Myocyte (in vitro differentiated cells): ENCODE results near the gene PSMC3IP. TPM values are rescaled to one million over a fixed set of nuclear protein-coding genes. Genes with fewer than 3 reads are reported as not detected.
"Not testable (repeated sequence)": the region's sequence is repeated elsewhere in the genome, so short reads cannot be mapped to it uniquely, and the experiment has no call there.

ENCODE experiments used
- DNase-seq: peaks from one replicate; pipeline ENCODE4 v3.0.0-alpha.2; 2012; ENCODE audit warnings: low read depth
- total RNA-seq: library from RNA; depleted of rRNA; stranded (reverse); fragments of >200 nt; gene quantifications from 2 replicates; pipeline ENCODE4 v1.2.3, GENCODE V29; 2014

PSMC3IP gene
- total RNA-seq, 1 donor from 2014 or later, result 1.2 TPM

GRCh38 chr17:42562388-42563142 lies 15.0 kb downstream of the PSMC3IP start:
- DNase-seq, result peak; percentile 23

DNA sequence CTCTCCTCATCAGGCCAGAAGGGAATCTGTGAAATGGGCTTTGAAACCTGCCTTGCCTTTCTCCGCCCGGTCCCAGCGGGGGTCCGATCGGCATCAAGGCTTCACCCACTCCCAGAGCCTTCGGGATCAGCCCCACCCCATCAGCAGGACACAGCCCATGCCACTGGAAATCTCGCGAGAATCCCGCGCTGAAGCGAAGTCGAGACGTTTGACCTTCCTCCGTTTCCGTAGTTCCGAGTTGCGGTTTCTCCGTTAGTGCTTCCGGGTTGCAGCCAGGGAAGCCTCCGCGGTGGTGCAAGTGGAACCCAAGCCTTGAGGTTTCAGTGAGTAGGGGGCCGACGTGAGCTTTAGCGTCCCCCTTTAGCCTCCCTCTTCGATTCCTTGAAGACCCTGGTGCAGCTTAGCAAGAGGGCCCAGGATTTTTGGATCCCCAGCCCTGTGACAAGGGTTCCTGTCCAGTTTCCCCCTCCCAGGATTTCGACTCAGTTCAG lies 15.6 kb downstream of the PSMC3IP start, which contains the start of gene COASY:
Gene COASY, plus strand, starts transcription at position 252 of the 491 bp plus-strand sequence. CDS start 475 bp downstream, outside the sequence.
- peak; percentile 99 for DNase-seq

DNA sequence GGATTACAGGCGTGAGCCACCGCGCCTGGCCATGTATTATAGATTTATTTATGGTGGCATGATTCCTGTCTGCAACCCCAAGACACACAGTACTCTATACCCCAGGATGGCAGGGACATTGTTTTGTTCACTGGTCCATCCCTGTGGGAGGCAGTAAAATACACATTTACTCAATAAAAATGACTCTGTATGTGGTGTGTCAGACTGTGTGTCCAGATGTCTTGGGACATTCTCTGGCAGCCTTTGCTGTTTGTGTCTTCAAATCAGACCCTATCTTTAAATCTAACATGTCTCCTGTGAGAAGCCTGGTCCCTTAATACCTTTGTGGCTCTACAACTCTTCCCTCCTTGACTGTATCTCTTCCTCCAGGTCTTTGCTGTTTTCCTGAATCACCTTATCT lies 17.3 kb downstream of the PSMC3IP start:
- no peak for DNase-seq

DNA sequence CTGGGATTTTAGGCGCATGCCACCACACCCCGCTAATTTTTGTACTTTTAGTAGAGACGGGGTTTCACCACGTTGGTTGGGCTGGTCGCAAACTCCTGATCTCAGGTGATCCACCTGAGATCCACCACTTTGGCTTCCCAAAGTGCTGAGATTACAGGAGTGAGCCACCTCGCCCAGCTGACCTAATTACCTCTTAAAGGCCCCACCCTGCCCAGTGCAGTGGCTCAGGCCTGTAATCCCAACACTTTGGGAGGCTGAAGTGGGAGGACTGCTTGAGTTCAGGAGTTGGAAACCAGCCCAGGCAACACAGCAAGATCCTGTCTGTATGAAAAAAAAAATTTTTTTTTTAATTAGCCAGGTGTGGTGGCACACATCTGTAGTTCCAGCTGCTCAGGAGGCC lies 18.5 kb downstream of the PSMC3IP start:
- no peak for DNase-seq

GRCh38 chr17:42555961-42556617 lies 21.4 kb downstream of the PSMC3IP start:
- not testable (repeated sequence) for DNase-seq

DNA sequence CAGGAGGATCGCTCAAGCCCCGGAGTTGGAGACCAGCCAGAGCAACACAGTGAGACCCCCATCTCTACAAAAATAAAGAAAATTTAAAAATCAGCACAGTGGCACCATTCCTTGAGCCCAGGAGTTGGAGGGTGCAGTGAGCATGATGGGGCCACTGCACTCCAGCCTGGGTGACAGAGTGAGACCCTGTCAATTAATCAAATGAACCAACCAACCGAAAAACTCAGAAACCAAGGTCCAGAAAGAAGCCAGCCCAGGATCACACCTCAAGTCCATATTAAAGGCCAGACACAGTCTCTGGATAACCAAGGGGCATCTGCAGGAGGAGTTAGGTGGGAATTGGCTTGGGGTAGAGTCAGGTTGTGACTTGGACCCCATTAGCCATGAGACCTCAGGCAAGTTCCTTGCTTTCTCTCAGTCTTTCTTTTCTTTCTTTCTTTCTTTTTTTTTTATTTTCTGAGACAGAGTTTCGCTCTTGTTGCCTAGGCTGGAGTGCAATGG lies 22.4 kb downstream of the PSMC3IP start:
- no peak for DNase-seq

- DNase-seq, result peak; percentile 83
Observed at GRCh38 chr17:42554250-42555121, 23.0 kb downstream of the PSMC3IP start.

- DNase-seq, result peak; percentile 26
Observed at GRCh38 chr17:42553866-42554249, 23.7 kb downstream of the PSMC3IP start.

GRCh38 chr17:42553161-42553818 lies 24.2 kb downstream of the PSMC3IP start:
- no peak for DNase-seq

DNA sequence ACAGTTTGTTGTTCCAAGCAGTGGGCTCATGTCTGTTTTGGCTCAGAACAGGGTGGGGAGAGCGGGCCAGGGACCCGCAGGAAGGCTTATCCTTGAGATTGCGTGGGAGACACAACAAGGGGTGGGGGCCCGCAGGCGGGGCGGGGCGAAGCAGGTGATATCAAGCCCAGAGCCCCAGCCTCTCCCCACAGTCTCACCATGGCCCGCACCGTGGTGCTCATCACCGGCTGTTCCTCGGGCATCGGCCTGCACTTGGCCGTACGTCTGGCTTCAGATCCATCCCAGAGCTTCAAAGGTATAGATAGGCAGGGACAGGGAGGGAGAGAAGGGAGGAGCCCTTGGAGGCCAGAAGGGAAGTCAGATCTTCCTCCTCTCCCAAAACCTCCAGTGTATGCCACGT lies 24.8 kb downstream of the PSMC3IP start, which contains the start of gene HSD17B1:
Gene HSD17B1, plus strand, starts transcription at position 188 of the 400 bp plus-strand sequence. Its CDS starts 11 bp downstream, at position 199.
- not testable (repeated sequence) for DNase-seq

DNA sequence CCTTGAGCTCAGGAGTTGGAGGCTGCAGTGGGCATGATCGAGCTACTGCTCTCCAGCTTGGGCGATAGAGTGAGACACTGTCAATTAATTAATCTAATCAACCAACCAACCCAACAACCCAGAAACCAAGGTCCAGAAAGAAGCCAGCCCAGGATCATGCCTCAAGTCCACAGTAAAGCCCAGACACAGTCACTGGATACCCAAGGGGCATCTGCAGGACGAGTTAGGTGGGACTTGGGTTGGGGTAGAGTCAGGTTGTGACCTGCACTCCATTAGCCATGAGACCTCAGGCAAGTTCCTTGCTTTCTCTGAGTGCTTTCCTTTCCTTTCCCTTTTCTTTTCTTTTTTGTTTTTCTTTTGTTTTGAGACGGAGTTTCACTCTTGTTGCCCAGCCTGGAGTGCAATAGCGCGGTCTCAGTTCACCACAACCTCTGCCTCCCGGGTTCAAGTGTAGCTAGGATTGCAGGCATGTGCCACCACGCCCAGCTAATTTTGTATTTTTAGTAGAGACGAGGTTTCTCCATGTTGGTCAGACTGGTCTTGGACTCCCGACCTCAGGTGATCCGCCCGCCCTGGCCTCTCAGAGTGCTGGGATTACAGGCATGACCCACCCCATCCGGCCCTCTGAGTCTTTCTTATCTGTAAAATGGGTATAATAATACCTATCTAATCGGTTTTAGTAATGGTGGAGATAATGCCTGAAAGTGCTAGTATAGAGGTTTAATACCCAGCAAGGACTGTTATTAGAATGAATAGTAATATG lies 28.4 kb downstream of the PSMC3IP start:
- no peak for DNase-seq

DNA sequence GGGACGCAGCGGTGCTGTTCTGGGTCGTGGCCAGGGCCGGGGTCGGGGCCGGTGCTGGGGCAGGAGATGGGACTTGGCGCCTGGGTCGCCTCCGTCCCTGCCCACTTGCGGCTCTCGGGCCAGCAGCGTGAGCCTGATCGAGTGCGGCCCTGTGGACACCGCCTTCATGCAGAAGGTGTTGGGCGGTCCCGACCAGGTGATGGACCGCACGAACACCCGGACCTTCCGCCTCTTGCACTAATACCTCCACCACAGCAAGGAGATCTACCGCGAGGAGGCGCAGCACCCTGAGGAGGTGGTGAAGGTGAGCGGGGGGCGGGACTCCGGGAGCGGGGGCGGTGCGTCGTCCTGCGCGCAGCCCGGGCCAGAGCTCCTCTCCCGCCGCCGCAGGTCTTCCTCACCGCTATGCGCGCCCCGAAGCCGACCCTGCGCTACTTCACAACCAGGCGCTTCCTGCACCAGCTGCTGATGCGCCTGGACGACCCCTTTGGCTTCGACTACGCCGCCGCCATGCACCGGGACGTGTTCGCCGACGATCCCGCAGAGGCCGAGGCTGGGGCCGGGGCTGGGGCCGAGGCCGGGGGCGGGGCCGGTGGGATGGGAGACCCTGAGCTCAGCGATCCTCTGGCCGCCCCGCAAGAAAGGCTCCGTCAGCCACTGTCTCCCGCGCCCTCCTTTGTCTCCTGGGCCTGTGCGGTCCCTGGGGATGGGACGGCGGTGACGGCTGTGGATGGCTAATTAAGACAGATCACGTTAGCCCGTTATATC lies 29.3 kb downstream of the PSMC3IP start:
- DNase-seq, result no peak

DNA sequence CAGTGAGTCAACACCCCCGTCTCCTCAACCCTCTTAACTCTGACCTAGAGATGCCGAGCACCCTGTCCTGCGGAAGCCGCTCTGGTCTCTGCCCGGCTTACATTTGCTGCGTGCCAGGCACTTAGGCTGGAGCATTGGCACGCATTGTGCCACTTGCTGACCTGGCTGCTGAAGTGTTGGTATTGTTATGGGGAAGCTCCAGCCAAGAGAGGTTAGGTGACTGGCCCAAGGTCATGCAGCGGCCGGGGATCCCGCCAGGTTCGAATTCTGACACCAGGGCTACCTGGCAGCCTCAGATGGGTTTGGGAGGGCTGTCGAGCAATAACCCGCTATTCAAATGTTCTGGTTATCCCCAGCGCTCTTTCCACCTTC lies 29.8 kb downstream of the PSMC3IP start:
- no peak for DNase-seq

- DNase-seq, result no peak
Observed at GRCh38 chr17:42547001-42547461, 30.5 kb downstream of the PSMC3IP start.

DNA sequence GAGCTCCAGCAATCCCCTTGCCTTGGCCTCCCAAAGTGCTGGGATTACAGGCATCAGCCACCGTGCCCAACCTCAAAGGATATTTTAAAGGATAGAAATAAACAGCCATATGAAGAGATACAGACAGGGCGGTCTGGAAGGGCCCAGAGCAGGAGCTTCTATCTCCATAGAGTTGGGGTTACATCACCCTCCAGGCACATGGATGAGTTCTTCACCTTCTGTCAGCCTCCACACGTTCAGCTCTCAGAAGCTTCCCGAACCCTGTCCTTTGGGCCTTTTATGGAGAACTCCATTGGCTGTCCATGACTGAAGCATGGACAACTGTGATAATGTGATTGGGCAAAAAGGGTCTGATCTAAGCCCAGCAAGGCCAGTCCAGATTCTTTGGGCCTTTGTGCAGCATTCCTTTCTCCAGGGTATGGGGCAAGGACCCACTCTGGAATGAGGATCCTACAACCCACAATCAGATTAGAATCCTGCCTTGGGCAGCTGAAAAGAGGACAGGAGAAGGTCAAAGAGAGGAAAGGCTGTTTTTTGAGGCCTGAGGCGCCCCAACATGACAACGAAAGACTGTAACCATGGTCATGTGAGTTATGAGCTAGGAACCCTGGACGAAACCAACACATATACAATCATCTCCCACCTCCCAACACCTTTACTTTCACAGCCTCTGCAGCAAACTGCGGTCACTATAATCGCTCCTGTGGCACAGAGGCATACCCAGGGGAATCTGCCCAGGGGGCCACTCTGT lies 31.6 kb downstream of the PSMC3IP start:
- not testable (repeated sequence) for DNase-seq

DNA sequence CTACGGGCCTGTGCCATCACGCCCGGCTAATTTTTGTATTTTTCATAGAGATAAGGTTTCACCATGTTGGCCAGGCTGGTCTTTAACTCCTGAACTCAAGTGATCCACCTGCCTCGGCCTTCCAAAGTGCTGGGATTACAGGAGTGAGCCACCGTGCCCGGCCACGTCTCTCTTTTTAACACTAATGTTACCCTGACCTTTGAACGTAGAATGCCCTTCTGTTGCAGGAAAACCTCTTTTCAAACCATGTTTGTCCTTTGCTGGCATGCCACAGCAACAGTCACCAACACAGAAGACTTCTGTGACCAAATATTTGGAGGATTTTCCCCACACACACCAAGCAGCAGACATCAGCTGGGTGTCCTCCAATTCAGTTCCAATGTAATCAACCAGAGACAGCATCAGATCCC lies 32.6 kb downstream of the PSMC3IP start:
- no peak for DNase-seq

DNA sequence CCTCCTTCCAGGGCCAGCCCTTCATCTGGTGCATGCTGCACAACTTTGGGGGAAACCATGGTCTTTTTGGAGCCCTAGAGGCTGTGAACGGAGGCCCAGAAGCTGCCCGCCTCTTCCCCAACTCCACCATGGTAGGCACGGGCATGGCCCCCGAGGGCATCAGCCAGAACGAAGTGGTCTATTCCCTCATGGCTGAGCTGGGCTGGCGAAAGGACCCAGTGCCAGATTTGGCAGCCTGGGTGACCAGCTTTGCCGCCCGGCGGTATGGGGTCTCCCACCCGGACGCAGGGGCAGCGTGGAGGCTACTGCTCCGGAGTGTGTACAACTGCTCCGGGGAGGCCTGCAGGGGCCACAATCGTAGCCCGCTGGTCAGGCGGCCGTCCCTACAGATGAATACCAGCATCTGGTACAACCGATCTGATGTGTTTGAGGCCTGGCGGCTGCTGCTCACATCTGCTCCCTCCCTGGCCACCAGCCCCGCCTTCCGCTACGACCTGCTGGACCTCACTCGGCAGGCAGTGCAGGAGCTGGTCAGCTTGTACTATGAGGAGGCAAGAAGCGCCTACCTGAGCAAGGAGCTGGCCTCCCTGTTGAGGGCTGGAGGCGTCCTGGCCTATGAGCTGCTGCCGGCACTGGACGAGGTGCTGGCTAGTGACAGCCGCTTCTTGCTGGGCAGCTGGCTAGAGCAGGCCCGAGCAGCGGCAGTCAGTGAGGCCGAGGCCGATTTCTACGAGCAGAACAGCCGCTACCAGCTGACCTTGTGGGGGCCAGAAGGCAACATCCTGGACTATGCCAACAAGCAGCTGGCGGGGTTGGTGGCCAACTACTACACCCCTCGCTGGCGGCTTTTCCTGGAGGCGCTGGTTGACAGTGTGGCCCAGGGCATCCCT lies 34.1 kb downstream of the PSMC3IP start:
- DNase-seq, result no peak
